Measurements from ENCODE around the gene NFIC. TPM values are rescaled to one million over a fixed set of nuclear protein-coding genes. Genes with fewer than 3 reads are reported as not detected.
"Not testable (repeated sequence)": the region's sequence is repeated elsewhere in the genome, so short reads cannot be mapped to it uniquely, and the experiment has no call there.

The NFIC gene
- total RNA-seq, 6 donors from 2014 or later: 96.1 to 175 (median 154) TPM

DNA sequence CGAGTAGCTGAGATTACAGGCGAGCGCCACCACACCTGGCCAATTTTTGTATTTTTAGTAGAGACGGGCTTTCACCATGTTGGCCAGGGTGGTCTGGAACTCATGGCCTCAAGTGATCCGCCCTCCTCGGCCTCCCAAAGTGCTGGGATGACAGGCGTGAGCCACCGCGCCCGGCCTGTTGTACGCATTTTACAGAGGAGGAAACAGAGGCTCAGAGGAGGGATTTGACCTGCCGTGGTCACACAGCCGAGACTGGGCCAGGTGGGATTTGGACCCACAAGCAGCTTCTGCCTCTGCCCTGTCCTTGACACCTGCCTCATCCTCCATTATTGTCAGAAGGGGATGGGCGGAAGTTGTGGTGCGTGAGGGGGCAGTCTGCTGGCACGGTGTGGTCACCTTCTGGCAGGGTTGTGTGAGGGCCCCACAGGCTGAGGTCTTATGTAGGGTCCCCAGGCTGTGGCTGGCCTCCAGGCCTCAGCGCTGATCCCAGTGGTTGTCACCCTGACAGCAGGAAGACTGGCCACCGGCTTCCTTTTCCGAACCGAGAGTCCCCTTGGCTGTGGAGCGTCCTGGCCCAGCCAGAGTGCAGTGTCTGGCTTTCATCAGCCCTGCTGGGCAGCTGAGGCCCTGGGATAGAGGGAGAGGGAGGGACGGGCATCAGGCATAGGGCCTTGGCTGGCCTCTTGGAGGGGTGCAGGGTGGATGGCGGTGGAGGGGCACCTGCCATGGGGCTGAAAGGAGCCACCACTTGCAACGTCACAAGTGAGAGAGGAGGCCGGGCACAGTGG, 20.3 kb downstream of the NFIC start:
- H3K9me3 ChIP-seq: no peaks in the 10 kb centered on the region
- H3K27ac ChIP-seq: peak overlapping the region; percentile 75 to 84 (median 82)
- peaks cover 68 to 75% (median 72%) of the 10 kb centered on the region in 4 donors for H3K4me1 ChIP-seq
- H3K36me3 ChIP-seq: peaks cover 4 to 40% (median 15%) of the 10 kb centered on the region in 4 donors
- TF ChIP-seq POLR2A (IDR thresholded peaks at IDR 0.05): no peak
- TF ChIP-seq, protein P1, sequence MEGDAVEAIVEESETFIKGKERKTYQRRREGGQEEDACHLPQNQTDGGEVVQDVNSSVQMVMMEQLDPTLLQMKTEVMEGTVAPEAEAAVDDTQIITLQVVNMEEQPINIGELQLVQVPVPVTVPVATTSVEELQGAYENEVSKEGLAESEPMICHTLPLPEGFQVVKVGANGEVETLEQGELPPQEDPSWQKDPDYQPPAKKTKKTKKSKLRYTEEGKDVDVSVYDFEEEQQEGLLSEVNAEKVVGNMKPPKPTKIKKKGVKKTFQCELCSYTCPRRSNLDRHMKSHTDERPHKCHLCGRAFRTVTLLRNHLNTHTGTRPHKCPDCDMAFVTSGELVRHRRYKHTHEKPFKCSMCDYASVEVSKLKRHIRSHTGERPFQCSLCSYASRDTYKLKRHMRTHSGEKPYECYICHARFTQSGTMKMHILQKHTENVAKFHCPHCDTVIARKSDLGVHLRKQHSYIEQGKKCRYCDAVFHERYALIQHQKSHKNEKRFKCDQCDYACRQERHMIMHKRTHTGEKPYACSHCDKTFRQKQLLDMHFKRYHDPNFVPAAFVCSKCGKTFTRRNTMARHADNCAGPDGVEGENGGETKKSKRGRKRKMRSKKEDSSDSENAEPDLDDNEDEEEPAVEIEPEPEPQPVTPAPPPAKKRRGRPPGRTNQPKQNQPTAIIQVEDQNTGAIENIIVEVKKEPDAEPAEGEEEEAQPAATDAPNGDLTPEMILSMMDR (IDR thresholded peaks at IDR 0.05): no peak
- no peak for TF ChIP-seq EP300 (IDR thresholded peaks at IDR 0.05)
- TF ChIP-seq POLR2AphosphoS5 (IDR thresholded peaks at IDR 0.05): no peak
- H3K4me3 ChIP-seq: no peak overlapping the region
- no peak for ATAC-seq (ENCODE audit: low FRiP score in 2 of 2)
- WGBS, 2 donors: 81 to 92% methylated on average over 18 to 25 of the region's 25 CpGs
- H3K27me3 ChIP-seq: no peaks in the 10 kb centered on the region
- DNase-seq: peak in 1 of 2 donors; percentile 45

DNA sequence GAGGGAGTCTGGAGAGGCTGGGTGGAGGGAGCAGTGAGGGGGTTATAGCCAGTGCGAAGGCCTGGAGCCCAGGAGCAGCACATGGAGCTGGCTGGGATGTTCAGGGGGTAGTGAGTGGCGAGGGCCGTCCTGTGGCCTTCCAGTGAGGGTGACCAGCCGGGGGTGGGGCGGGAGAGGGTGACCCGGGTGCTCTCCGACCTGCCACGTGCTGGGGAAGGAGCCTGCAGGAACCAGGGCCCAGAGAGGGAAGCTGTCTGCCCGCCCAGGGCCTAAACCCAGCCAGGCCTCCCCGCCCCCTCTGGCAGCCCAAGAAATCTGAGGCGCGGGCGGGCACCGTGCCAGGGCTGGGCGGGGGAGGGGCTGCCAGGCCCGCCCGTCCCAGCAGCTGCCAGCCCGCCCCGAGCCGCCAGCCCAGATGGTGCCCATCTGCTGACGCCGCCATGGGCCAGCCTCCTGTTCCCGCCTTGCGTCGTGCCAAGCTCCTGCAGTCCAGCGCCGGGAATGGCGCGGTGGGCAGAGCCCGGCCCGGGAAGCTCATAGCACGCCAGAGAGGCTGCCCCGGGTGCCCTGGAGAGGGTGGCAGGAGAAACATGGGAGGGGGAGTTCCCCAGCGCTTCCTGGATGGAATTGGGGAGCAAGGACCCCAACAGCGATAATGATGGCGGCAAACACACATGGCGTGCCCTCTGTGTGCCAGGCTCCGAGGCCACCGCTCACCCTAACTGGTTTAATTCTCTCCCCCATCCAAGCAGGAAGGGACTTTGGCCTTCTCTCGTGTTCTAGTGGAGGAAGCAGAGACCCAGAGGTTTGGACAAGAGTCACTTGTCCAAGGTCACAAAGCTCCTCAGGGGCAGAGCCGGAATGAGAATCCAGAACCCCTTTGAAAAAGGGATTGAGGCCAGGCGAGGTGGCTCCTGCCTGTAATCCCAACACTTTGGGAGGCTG, 21.5 kb downstream of the NFIC start:
- peaks cover 0 to 33% (median 4%) of the 10 kb centered on the region in 4 donors for H3K36me3 ChIP-seq
- ATAC-seq (ENCODE audit: low FRiP score in 2 of 2) (peak; percentile 77 to 83), DNase-seq (peak; percentile 91 to 96)
- WGBS, 2 donors: 34 to 47% methylated on average over 7 to 29 of the region's 42 CpGs
- H3K27me3 ChIP-seq: no peaks in the 10 kb centered on the region
- H3K4me1 ChIP-seq: peaks cover 60 to 78% (median 73%) of the 10 kb centered on the region in 4 donors
- H3K4me3 ChIP-seq: peak overlapping the region in 1 of 4 donors; percentile 9
- peak overlapping the region; percentile 75 to 84 (median 82) for H3K27ac ChIP-seq
- no peaks in the 10 kb centered on the region for H3K9me3 ChIP-seq
- TF ChIP-seq, protein P1 (IDR thresholded peaks at IDR 0.05): peak in 4 of 6 experiments; percentile 27 to 50 (median 32)
- TF ChIP-seq EP300 (IDR thresholded peaks at IDR 0.05) (peak in 2 of 4 donors; percentile 12 to 64), POLR2AphosphoS5 (IDR thresholded peaks at IDR 0.05) (peak; percentile 81 to 82), POLR2A (IDR thresholded peaks at IDR 0.05) (no peak)

DNA sequence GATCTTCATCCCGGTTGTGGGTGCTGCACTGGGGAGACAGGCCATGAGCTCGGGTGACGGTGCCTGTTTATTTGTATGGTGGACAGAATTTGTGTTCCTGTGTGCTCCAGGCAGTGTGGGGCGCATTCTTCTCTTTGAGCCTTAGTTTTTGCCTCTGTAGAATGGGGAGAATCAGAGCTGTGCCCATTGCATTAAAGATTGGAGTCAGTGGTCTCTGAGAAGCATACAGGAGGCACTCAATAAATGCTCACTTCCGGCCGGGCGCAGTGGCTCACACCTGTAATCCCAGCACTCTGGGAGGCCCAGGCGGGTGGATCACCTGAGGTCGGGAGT, 23.0 kb downstream of the NFIC start:
- peaks cover 50 to 64% (median 59%) of the 10 kb centered on the region in 4 donors for H3K4me1 ChIP-seq
- no peak overlapping the region for H3K4me3 ChIP-seq
- no peak for TF ChIP-seq EP300 (IDR thresholded peaks at IDR 0.05)
- no peak for TF ChIP-seq POLR2A (IDR thresholded peaks at IDR 0.05)
- TF ChIP-seq, protein P1 (IDR thresholded peaks at IDR 0.05): no peak
- TF ChIP-seq POLR2AphosphoS5 (IDR thresholded peaks at IDR 0.05): no peak
- ATAC-seq (ENCODE audit: low FRiP score in 2 of 2) (no peak), DNase-seq (no peak)
- no peaks in the 10 kb centered on the region for H3K9me3 ChIP-seq
- 94 to 96% methylated on average over 9 of the region's 9 CpGs for WGBS, 2 donors
- peaks cover 0 to 28% (median 0%) of the 10 kb centered on the region in 4 donors for H3K36me3 ChIP-seq
- H3K27me3 ChIP-seq: no peaks in the 10 kb centered on the region
- H3K27ac ChIP-seq: peak overlapping the region; percentile 75 to 84 (median 82)

DNA sequence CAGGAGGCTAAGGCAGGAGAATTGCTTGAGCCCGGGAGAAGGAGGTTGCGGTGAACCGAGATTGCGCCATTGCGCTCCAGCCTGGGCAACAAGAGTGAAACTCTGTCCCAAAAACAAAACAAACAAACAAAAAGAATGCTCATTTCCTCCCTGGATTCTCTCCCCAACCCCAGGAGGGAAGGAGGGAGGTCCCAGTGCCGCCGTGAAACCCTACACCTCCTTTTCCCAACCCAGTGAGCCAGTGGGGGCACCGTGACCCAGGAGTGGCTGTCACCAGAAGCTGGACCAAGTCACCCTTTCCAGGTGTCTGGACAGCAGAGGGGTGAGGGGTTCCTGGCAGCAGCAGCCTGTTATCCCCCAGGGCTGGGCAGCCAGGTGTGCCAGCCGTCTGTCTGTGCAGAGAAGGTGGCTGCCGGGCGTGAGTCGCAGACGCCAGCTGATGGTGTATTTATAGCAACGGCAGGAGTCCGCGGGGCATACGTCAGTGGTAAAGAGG, 23.5 kb downstream of the NFIC start:
- no peaks in the 10 kb centered on the region for H3K27me3 ChIP-seq
- H3K27ac ChIP-seq: peak overlapping the region; percentile 21 to 84 (median 82)
- DNase-seq (no peak), ATAC-seq (ENCODE audit: low FRiP score in 2 of 2) (no peak)
- H3K4me3 ChIP-seq: no peak overlapping the region
- TF ChIP-seq POLR2A (IDR thresholded peaks at IDR 0.05) (no peak), EP300 (IDR thresholded peaks at IDR 0.05) (no peak), POLR2AphosphoS5 (IDR thresholded peaks at IDR 0.05) (peak in 1 of 2 donors; percentile 7)
- TF ChIP-seq, protein P1 (IDR thresholded peaks at IDR 0.05): no peak
- H3K36me3 ChIP-seq: peaks cover 0 to 30% (median 0%) of the 10 kb centered on the region in 4 donors
- H3K4me1 ChIP-seq: peaks cover 45 to 59% (median 54%) of the 10 kb centered on the region in 4 donors
- 76 to 78% methylated on average over 16 to 17 of the region's 17 CpGs for WGBS, 2 donors
- no peaks in the 10 kb centered on the region for H3K9me3 ChIP-seq

DNA sequence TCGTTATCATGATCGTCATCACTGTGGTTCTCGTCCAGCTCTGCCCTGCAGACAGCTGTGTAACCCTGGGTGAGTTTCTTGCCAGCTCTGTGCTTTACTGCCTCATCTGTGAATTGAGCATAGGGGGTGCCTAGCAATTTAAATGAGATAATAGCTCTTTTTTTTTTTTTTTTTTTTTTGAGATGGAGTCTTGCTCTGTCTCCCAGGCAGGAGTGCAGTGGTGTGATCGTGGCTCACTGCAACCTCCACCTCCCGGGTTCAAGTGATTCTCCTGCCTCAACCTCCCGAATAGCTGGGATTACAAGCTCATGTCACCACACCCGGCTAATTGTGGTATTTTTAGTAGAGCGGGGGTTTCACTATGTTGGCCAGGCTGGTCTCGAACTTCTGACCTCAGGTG, 25.5 kb downstream of the NFIC start:
- Histone ChIP-seq H3K36me3 (peaks cover 0 to 34% (median 0%) of the 10 kb centered on the region in 4 donors), H3K27ac (peak overlapping the region in 2 of 4 donors; percentile 28 to 53), H3K4me1 (peaks cover 32 to 45% (median 43%) of the 10 kb centered on the region in 4 donors)
- ATAC-seq (ENCODE audit: low FRiP score in 2 of 2); H3K27me3 ChIP-seq; H3K4me3 ChIP-seq; H3K9me3 ChIP-seq; DNase-seq: not testable (repeated sequence)
- 91 to 93% methylated on average over 9 of the region's 9 CpGs for WGBS, 2 donors

Measured in upper lobe of left lung (tissue), 6 donors.